Upper lobe of left lung (tissue), 6 donors: ENCODE data around the gene PDZD2. TPM values are rescaled to one million over a fixed set of nuclear protein-coding genes. Genes with fewer than 3 reads are reported as not detected.
A peak's percentile ranks its signal among the peaks of the same experiment; 100 is the strongest.

Experiments
- ATAC-seq, 2 donors: fragments of 200-7000 bp; cut with Tn5 transposase; one replicate each; pipeline ENCODE4 v1.9.1; 2022; ENCODE audit warnings: mild to moderate bottlenecking in 2 of 2, moderate library complexity in 2 of 2; ENCODE audit not compliant: low FRiP score in 2 of 2
- DNase-seq, 2 donors: peaks; one replicate each; pipeline ENCODE4 v3.0.0-alpha.2; 2019 to 2020
- H3K27ac ChIP-seq, 4 donors: fragments of 200-600 bp; sonication (generic); one replicate each; pipeline ENCODE4 v1.5.1; 2016 to 2019
- H3K27me3 ChIP-seq, 4 donors: fragments of 200-600 bp; sonication (generic); one replicate each; pipeline ENCODE4 v1.5.1; 2017 to 2019
- H3K36me3 ChIP-seq, 4 donors: fragments of 200-600 bp; sonication (generic); one replicate each; pipeline ENCODE4 v1.5.1; 2016 to 2019
- H3K4me1 ChIP-seq, 4 donors: fragments of 200-600 bp; sonication (generic); one replicate each; pipeline ENCODE4 v1.5.1; 2018 to 2019
- H3K4me3 ChIP-seq, 4 donors: fragments of 200-600 bp; sonication (generic); one replicate each; pipeline ENCODE4 v1.5.1; 2017 to 2019; ENCODE audit warnings: mild to moderate bottlenecking in 2 of 4, moderate library complexity in 1 of 4
- H3K9me3 ChIP-seq, 4 donors: fragments of 200-600 bp; sonication (generic); one replicate each; pipeline ENCODE4 v1.5.1; 2018 to 2019
- EP300 ChIP-seq, 4 donors: sonication (generic); formaldehyde crosslinking; IDR thresholded peaks; one replicate each; pipeline ENCODE4 v1.5.1; 2017; ENCODE audit warnings: antibody characterized with exemption in 4 of 4, control low read depth in 2 of 4
- POLR2A ChIP-seq, 4 donors: fragments of 450-650 bp; IDR thresholded peaks; one replicate each; pipeline ENCODE4 v1.5.1; 2016 to 2017; ENCODE audit warnings: antibody characterized with exemption in 4 of 4, mild to moderate bottlenecking in 2 of 4
- POLR2AphosphoS5 ChIP-seq, 2 donors: sonication (generic); formaldehyde crosslinking; IDR thresholded peaks; one replicate each; pipeline ENCODE4 v1.5.1; 2017; ENCODE audit warnings: antibody characterized with exemption in 2 of 2
- WGBS, 2 donors: methylation state at CpG; one replicate each; pipeline ENCODE4 v1.1.5; 2017 to 2018; 5-methylcytosine and 5-hydroxymethylcytosine counted together
- total RNA-seq, 6 donors: library from RNA; depleted of rRNA in 4 of 6; stranded (reverse); fragments of >200 nt in 4 of 6; gene quantifications; one replicate each; pipeline versions ENCODE4 v1.1.0 to v1.2.1, GENCODE V29; 2016 to 2021
- TF ChIP-seq, protein P1 (sequence below), 6 experiments: fragments of 450-650 bp in 4 of 6; fragments of 200-600 bp in 2 of 6; sonication (generic) in 2 of 6; IDR thresholded peaks; one replicate each; pipeline ENCODE4 v1.5.1; 2016 to 2019; ENCODE audit warnings: antibody characterized with exemption in 6 of 6
- donor health status: DM: no; HTN: no; CAD: no; lungs with moderate emphysema.
- donor health status: DM: no; HTN: yes; CAD: no; lungs with severe emphysema.

Gene PDZD2
- total RNA-seq, 6 donors from 2014 or later, result 53.4 to 73.6 (median 68.4) TPM

DNA sequence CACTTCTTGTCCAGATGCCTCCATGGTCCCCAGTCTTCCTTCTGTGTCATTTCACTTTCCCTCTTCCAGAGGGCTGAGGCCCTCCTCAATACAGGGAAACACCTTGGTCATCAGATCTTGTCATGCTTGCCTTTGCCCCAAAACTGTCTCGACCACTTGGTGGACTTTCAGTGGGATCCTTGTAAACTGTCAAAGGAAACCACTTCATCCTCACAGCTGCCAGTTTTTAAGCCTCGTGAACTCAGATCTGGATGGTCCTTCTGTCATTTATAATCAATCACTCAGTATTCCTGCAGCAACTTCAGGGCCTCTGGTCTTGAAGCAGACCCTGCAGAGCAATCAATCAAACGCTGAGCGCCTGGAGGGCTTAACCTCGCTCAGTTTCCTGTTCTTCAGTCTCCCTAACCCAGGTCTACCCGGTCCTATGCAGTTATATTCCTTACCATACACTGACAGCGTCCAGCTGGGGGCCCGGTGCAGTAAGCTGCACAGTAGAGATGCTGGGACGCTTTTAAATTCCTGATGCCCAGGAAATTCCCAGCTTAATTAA, 460.6 kb downstream of the PDZD2 start:
- H3K9me3 ChIP-seq, result no peaks in the 10 kb centered on the region

DNA sequence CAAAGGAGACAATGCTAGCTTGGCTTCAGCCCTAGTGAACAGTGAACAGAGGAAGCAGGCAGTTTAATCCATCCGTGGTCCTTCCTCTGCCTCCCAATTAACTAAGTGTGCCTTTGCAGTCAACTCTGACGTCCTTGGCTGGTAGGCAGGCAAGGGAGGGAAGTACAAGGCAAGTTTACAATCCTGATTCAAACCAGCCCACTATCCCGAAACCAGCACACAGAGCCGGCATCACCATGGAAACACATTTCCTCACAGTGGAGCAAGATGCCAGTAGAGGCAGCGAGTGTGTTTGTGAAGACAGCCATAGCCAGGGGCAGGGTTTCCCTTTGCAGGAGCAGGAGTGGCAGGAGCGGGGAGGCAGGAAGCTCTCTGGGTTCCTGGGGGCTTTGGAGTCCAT, 461.3 kb downstream of the PDZD2 start:
- no peak for ATAC-seq
- no peak for DNase-seq
- TF ChIP-seq POLR2AphosphoS5 (IDR thresholded peaks at IDR 0.05), result no peak
- TF ChIP-seq, protein P1, sequence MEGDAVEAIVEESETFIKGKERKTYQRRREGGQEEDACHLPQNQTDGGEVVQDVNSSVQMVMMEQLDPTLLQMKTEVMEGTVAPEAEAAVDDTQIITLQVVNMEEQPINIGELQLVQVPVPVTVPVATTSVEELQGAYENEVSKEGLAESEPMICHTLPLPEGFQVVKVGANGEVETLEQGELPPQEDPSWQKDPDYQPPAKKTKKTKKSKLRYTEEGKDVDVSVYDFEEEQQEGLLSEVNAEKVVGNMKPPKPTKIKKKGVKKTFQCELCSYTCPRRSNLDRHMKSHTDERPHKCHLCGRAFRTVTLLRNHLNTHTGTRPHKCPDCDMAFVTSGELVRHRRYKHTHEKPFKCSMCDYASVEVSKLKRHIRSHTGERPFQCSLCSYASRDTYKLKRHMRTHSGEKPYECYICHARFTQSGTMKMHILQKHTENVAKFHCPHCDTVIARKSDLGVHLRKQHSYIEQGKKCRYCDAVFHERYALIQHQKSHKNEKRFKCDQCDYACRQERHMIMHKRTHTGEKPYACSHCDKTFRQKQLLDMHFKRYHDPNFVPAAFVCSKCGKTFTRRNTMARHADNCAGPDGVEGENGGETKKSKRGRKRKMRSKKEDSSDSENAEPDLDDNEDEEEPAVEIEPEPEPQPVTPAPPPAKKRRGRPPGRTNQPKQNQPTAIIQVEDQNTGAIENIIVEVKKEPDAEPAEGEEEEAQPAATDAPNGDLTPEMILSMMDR (IDR thresholded peaks at IDR 0.05), result no peak
- no peak for TF ChIP-seq EP300 (IDR thresholded peaks at IDR 0.05)
- TF ChIP-seq POLR2A (IDR thresholded peaks at IDR 0.05), result no peak
- Histone ChIP-seq H3K27ac (peak overlapping the region; percentile 13 to 74 (median 38)), H3K4me1 (peaks cover 0 to 13% (median 4%) of the 10 kb centered on the region in 4 donors), H3K9me3 (no peaks in the 10 kb centered on the region), H3K27me3 (no peaks in the 10 kb centered on the region), H3K36me3 (peaks cover 11 to 76% (median 30%) of the 10 kb centered on the region in 4 donors), H3K4me3 (no peak overlapping the region)
- 20 to 77% methylated on average over 4 to 6 of the region's 6 CpGs for WGBS, 2 donors

More for the DNA sequence above, 460.6 kb downstream of the PDZD2 start:
- DNase-seq, result no peak
- Histone ChIP-seq H3K4me1 (peaks cover 0 to 19% (median 4%) of the 10 kb centered on the region in 4 donors), H3K27me3 (no peaks in the 10 kb centered on the region), H3K4me3 (no peak overlapping the region), H3K27ac (peak overlapping the region; percentile 13 to 74 (median 50)), H3K36me3 (peaks cover 9 to 72% (median 29%) of the 10 kb centered on the region in 4 donors)
- no peak for ATAC-seq
- 60 to 85% methylated on average over 9 of the region's 9 CpGs for WGBS, 2 donors
- no peak for TF ChIP-seq POLR2AphosphoS5 (IDR thresholded peaks at IDR 0.05)
- TF ChIP-seq, protein P1 (IDR thresholded peaks at IDR 0.05), result no peak
- TF ChIP-seq EP300 (IDR thresholded peaks at IDR 0.05), result no peak
- TF ChIP-seq POLR2A (IDR thresholded peaks at IDR 0.05), result no peak

DNA sequence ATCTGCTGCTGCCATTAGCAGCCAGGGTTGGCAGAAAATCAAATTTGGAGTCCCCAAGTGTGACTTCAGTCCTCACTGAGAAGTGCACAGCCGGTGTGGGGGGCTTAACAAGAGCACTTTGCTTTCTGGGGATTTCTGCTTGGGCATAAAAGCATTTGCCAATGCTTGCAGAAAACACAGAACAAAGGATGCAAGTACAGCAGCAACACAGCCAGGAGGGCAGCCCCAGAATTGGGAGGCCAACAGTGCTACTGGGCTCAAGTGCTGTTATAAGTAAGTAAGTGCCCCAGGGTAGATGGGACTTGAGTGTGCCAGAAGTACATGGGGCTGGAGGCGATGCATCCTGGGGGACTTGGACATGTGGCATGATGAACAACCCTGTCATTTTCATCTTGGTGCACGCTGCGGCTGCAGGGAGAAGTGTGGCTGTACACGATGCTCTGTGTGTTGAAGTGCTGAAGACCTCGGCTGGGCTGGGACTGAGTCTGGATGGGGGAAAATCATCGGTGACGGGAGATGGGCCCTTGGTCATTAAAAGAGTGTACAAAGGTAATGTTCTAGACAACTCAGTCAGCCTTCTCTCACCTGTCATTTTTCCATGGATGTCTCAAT, 461.9 kb downstream of the PDZD2 start:
- no peak for DNase-seq
- TF ChIP-seq, protein P1 (IDR thresholded peaks at IDR 0.05), result no peak
- TF ChIP-seq POLR2A (IDR thresholded peaks at IDR 0.05) (no peak), EP300 (IDR thresholded peaks at IDR 0.05) (no peak), POLR2AphosphoS5 (IDR thresholded peaks at IDR 0.05) (no peak)
- peaks cover 15 to 81% (median 33%) of the 10 kb centered on the region in 4 donors for H3K36me3 ChIP-seq
- H3K9me3 ChIP-seq, result no peaks in the 10 kb centered on the region
- peaks cover 0 to 13% (median 4%) of the 10 kb centered on the region in 4 donors for H3K4me1 ChIP-seq
- whole genome bisulfite sequencing, 2 donors, result 91 to 94% methylated on average over 8 of the region's 8 CpGs
- peak overlapping the region in 2 of 4 donors; percentile 35 to 41 for H3K27ac ChIP-seq
- no peak for ATAC-seq
- no peaks in the 10 kb centered on the region for H3K27me3 ChIP-seq
- no peak overlapping the region for H3K4me3 ChIP-seq

DNA sequence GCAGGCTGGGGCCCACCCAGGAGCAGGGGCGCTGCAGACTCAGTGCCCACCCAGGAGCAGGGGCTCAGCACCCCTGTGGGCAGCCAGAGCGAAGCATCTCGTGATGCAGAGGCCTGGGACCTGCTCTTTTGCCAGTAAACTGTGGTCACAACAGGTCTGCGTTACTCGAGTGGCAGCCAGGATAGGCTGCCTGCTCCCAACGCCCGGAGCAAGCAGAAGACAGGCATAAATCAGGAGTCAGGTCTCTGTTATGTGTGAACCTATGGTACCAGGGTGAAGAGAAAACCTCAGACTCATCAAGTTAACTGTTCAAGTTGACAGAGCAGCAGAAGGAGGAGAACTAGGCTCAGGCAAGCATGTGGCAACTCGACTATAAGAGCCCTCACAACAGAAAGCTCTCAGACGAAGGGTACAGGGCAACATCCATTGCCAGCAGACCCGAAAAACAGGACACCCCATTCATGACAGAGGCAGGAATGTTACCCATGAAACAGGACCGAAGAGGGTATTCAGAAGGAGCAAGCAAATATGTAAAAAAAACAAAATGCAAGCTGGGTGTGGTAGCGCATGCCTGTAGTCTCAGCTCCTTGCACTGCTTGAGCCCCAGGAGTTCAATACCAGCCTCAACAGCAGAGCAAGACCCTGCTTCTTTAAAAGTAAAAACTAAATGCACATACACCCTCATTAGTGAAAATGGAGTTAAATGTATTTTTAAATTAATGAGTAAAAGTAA, 463.5 kb downstream of the PDZD2 start:
- H3K4me1 ChIP-seq, result peaks cover 0 to 13% (median 4%) of the 10 kb centered on the region in 4 donors
- H3K27ac ChIP-seq, result no peak overlapping the region
- ATAC-seq (no peak), DNase-seq (no peak)
- H3K4me3 ChIP-seq, result no peak overlapping the region
- no peaks in the 10 kb centered on the region for H3K9me3 ChIP-seq
- 80 to 83% methylated on average over 12 of the region's 12 CpGs for WGBS, 2 donors
- H3K36me3 ChIP-seq, result peaks cover 23 to 90% (median 42%) of the 10 kb centered on the region in 4 donors
- no peaks in the 10 kb centered on the region for H3K27me3 ChIP-seq
- TF ChIP-seq EP300 (IDR thresholded peaks at IDR 0.05) (no peak), POLR2A (IDR thresholded peaks at IDR 0.05) (no peak), POLR2AphosphoS5 (IDR thresholded peaks at IDR 0.05) (no peak)
- TF ChIP-seq, protein P1 (IDR thresholded peaks at IDR 0.05), result no peak
